ENCODE measurements around the gene CDR2L. TPM values are rescaled to one million over a fixed set of nuclear protein-coding genes. Genes with fewer than 3 reads are reported as not detected.
A peak's percentile ranks its signal among the peaks of the same experiment; 100 is the strongest.
"Not testable (repeated sequence)": the region's sequence is repeated elsewhere in the genome, so short reads cannot be mapped to it uniquely, and the experiment has no call there.

CDR2L gene
- total and polyA plus RNA-seq, 4 donors = 0.70 to 1.5 (median 0.94) TPM

- TF ChIP-seq, protein P1, sequence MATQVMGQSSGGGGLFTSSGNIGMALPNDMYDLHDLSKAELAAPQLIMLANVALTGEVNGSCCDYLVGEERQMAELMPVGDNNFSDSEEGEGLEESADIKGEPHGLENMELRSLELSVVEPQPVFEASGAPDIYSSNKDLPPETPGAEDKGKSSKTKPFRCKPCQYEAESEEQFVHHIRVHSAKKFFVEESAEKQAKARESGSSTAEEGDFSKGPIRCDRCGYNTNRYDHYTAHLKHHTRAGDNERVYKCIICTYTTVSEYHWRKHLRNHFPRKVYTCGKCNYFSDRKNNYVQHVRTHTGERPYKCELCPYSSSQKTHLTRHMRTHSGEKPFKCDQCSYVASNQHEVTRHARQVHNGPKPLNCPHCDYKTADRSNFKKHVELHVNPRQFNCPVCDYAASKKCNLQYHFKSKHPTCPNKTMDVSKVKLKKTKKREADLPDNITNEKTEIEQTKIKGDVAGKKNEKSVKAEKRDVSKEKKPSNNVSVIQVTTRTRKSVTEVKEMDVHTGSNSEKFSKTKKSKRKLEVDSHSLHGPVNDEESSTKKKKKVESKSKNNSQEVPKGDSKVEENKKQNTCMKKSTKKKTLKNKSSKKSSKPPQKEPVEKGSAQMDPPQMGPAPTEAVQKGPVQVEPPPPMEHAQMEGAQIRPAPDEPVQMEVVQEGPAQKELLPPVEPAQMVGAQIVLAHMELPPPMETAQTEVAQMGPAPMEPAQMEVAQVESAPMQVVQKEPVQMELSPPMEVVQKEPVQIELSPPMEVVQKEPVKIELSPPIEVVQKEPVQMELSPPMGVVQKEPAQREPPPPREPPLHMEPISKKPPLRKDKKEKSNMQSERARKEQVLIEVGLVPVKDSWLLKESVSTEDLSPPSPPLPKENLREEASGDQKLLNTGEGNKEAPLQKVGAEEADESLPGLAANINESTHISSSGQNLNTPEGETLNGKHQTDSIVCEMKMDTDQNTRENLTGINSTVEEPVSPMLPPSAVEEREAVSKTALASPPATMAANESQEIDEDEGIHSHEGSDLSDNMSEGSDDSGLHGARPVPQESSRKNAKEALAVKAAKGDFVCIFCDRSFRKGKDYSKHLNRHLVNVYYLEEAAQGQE (IDR thresholded peaks at IDR 0.05) = no peak
- TF ChIP-seq JUND (IDR thresholded peaks at IDR 0.05) = no peak
- TF ChIP-seq GABPA (IDR thresholded peaks at IDR 0.05 in 1 of 2, conservative IDR thresholded peaks at IDR 0.05 in 1 of 2) = no peak
- TF ChIP-seq HNF4G (IDR thresholded peaks at IDR 0.05) = no peak
- no peak for TF ChIP-seq NR2F2 (IDR thresholded peaks at IDR 0.05)
- TF ChIP-seq ZBTB33 (IDR thresholded peaks at IDR 0.05) = no peak
- 87% methylated on average over 7 of the region's 7 CpGs for WGBS
- H3K4me1 ChIP-seq (ENCODE audit: control insufficient read depth in 4 of 4, insufficient read depth in 4 of 4, low read length in 3 of 4) = peaks cover 5 to 18% (median 16%) of the 10 kb centered on the region in 4 donors
- H3K9me3 ChIP-seq (ENCODE audit: control insufficient read depth in 4 of 4, low read length in 3 of 4) = no peaks in the 10 kb centered on the region
- no peaks in the 10 kb centered on the region for H3K27me3 ChIP-seq (ENCODE audit: control insufficient read depth in 4 of 4, insufficient read depth in 4 of 4, low read length in 3 of 4)
- peaks cover 5 to 24% (median 14%) of the 10 kb centered on the region in 4 donors for H3K36me3 ChIP-seq (ENCODE audit: control insufficient read depth in 4 of 4, insufficient read depth in 3 of 4, low read depth in 1 of 4, low read length in 3 of 4)
- DNase-seq (ENCODE audit: low spot score) = no peak
- no peak overlapping the region for H3K9ac ChIP-seq (ENCODE audit: low read depth in 1 of 2, low read length in 2 of 2)
- H3K27ac ChIP-seq (ENCODE audit: low read depth in 1 of 2, low read length in 2 of 2) = no peak overlapping the region
- no peak overlapping the region for H3K4me3 ChIP-seq (ENCODE audit: low read depth in 1 of 3, low read length in 3 of 3)
Observed at GRCh38 chr17:75044716-75045115, 57.3 kb downstream of the CDR2L start.

- H3K36me3 ChIP-seq (ENCODE audit: control insufficient read depth in 4 of 4, insufficient read depth in 3 of 4, low read depth in 1 of 4, low read length in 3 of 4) = peaks cover 4 to 14% (median 10%) of the 10 kb centered on the region in 4 donors
- peak overlapping the region; percentile 99 to 100 for H3K27ac ChIP-seq (ENCODE audit: low read depth in 1 of 2, low read length in 2 of 2)
- 26% methylated on average over 25 of the region's 25 CpGs for WGBS
- H3K4me3 ChIP-seq (ENCODE audit: low read depth in 1 of 3, low read length in 3 of 3) = peak overlapping the region; percentile 90 to 98 (median 92)
- H3K27me3 ChIP-seq (ENCODE audit: control insufficient read depth in 4 of 4, insufficient read depth in 4 of 4, low read length in 3 of 4); H3K9me3 ChIP-seq (ENCODE audit: control insufficient read depth in 4 of 4, low read length in 3 of 4); DNase-seq (ENCODE audit: low spot score): not testable (repeated sequence)
- H3K4me1 ChIP-seq (ENCODE audit: control insufficient read depth in 4 of 4, insufficient read depth in 4 of 4, low read length in 3 of 4) = peaks cover 5 to 18% (median 16%) of the 10 kb centered on the region in 4 donors
- peak overlapping the region; percentile 77 to 97 for H3K9ac ChIP-seq (ENCODE audit: low read depth in 1 of 2, low read length in 2 of 2)
Observed at GRCh38 chr17:75045946-75046406, 58.5 kb downstream of the CDR2L start.

GRCh38 chr17:75046407-75047289, 59.2 kb downstream of the CDR2L start, which contains the start of the genes ATP5PD and KCTD2:
Gene ATP5PD (minus strand): TSS chr17:75046969. CDS start chr17:75042650, 4,319 bp downstream.
Gene KCTD2 (plus strand): TSS chr17:75047225. CDS start chr17:75047251, 26 bp downstream.
- under 1% methylated on average over 72 of the region's 72 CpGs for WGBS
- Histone ChIP-seq H3K9ac (ENCODE audit: low read depth in 1 of 2, low read length in 2 of 2) (peak within 1 kb of the TSS; percentile 77 to 97), H3K4me1 (ENCODE audit: control insufficient read depth in 4 of 4, insufficient read depth in 4 of 4, low read length in 3 of 4) (peaks cover 5 to 18% (median 16%) of the 10 kb centered on the region in 4 donors), H3K9me3 (ENCODE audit: control insufficient read depth in 4 of 4, low read length in 3 of 4) (no peaks in the 10 kb centered on the region), H3K36me3 (ENCODE audit: control insufficient read depth in 4 of 4, insufficient read depth in 3 of 4, low read depth in 1 of 4, low read length in 3 of 4) (peaks cover 5 to 11% (median 6%) of the 10 kb centered on the region in 4 donors), H3K27me3 (ENCODE audit: control insufficient read depth in 4 of 4, insufficient read depth in 4 of 4, low read length in 3 of 4) (no peaks in the 10 kb centered on the region), H3K27ac (ENCODE audit: low read depth in 1 of 2, low read length in 2 of 2) (peak within 1 kb of the TSS; percentile 99 to 100), H3K4me3 (ENCODE audit: low read depth in 1 of 3, low read length in 3 of 3) (peak within 1 kb of the TSS; percentile 90 to 98 (median 92))
- DNase-seq (ENCODE audit: low spot score) = peak; percentile 93
- TF ChIP-seq NR2F2 (IDR thresholded peaks at IDR 0.05) (peak; percentile 49), YY1 (IDR thresholded peaks at IDR 0.05) (peak; percentile 56), FOXA1 (IDR thresholded peaks at IDR 0.05) (peak; percentile 46), EGR1 (IDR thresholded peaks at IDR 0.05; ENCODE audit: low read depth in 2 of 2) (peak; percentile 60 to 95), RXRA (IDR thresholded peaks at IDR 0.05) (peak in 1 of 2 donors; percentile 65), SP1 (IDR thresholded peaks at IDR 0.05) (peak; percentile 76), JUND (IDR thresholded peaks at IDR 0.05) (no peak), TAF1 (conservative IDR thresholded peaks at IDR 0.05) (peak; percentile 68), GABPA (IDR thresholded peaks at IDR 0.05 in 1 of 2, conservative IDR thresholded peaks at IDR 0.05 in 1 of 2) (peak; percentile 79 to 94), CTCF (IDR thresholded peaks at IDR 0.05; ENCODE audit: low read depth, low read length, missing input control) (no peak), MAX (IDR thresholded peaks at IDR 0.05) (no peak), RAD21 (IDR thresholded peaks at IDR 0.05) (no peak), ATF3 (IDR thresholded peaks at IDR 0.05) (no peak), HNF4A (conservative IDR thresholded peaks at IDR 0.05) (peak; percentile 29), FOXA2 (IDR thresholded peaks at IDR 0.05) (no peak), HNF4G (IDR thresholded peaks at IDR 0.05) (no peak)
